Measurements from ENCODE around the gene MGAT4B. TPM values are rescaled to one million over a fixed set of nuclear protein-coding genes. Genes with fewer than 3 reads are reported as not detected.
A peak's percentile ranks its signal among the peaks of the same experiment; 100 is the strongest.

Gene MGAT4B
- total RNA-seq, 2 experiments from 2014 or later: 85.9 to 103 TPM

DNA sequence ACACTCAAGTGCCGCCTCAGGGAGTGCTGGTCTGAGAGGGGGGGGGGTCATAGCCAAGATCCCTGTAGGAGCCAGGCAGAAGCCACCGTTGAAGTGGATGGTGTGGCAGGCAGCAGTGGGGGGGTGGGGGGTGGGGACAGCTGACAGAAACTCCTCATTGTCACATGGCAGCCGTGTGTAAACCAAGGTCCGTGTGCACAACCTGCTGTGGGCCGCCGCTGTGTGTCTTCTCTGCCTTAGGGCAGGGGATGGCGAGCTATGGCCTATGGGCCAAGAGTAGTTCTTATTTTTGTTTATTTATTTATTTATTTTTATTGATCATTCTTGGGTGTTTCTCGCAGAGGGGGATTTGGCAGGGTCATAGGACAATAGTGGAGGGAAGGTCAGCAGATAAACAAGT, 27.5 kb upstream of the MGAT4B start:
- ATAC-seq (no peak), DNase-seq (no peak)
- ChIA-PET CTCF (no interaction called here), POLR2A (no interaction called here)
- Mint-ChIP-seq H3K36me3 (ENCODE audit: low read depth) (peaks cover 61% of the 10 kb centered on the region), H3K9me3 (ENCODE audit: insufficient read depth) (no peaks in the 10 kb centered on the region), H3K27ac (no peak overlapping the region), H3K4me1 (ENCODE audit: low read depth) (peaks cover 19% of the 10 kb centered on the region), H3K27me3 (ENCODE audit: low read depth) (no peaks in the 10 kb centered on the region), H3K4me3 (no peak overlapping the region)

DNA sequence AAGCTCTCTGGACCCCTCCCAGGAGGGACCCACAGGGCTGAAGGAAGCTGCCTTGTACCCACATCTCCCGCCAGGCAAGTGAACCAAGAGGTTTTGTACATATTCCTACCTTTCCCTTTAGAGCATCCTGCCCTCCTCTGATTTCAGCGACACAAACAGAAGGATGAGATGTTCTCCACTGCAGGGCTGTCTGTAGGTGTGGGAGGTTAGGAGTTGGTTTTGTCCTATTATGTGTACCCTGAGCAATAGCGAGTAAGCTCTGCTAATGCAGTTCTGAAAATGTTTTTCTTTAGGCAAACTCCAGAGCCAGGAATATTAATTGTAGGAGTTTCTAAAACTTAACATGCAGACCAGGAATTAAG, 27.0 kb upstream of the MGAT4B start:
- no peaks in the 10 kb centered on the region for H3K27me3 Mint-ChIP-seq (ENCODE audit: low read depth)
- no peak overlapping the region for H3K27ac Mint-ChIP-seq
- ChIA-PET CTCF (no interaction called here), POLR2A (no interaction called here)
- H3K9me3 Mint-ChIP-seq (ENCODE audit: insufficient read depth): no peaks in the 10 kb centered on the region
- H3K4me1 Mint-ChIP-seq (ENCODE audit: low read depth): peaks cover 19% of the 10 kb centered on the region
- no peak for ATAC-seq
- peaks cover 65% of the 10 kb centered on the region for H3K36me3 Mint-ChIP-seq (ENCODE audit: low read depth)
- H3K4me3 Mint-ChIP-seq: no peak overlapping the region
- DNase-seq: no peak

DNA sequence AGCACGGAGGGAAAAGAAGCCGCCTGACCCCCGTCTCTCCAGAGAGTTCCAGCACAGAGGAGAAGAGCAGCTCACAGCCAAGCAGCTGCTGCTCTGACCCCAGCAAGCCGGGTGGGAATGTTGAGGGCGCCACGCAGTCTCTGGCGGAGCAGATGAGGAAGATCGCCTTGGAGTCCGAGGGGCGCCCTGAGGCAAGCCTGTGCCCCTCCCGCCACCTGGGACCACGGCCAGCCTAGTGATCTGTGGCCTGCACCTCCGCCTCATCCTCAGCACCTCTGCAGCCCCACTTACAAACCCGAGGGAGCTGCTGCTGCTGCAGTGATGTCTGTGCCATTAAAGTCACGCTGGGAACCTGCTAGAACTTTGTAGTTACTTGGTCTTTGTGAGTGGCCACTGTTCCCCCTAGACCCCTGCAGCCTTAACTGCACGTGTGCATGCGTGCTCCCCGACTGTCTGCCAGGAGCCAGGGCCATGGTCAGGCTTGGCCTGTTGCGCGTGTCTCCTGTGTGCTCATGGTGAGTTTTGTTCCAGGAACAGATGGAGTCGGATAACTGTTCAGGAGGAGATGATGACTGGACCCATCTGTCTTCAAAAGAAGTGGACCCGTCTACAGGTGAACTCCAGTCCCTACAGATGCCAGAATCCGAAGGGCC, 26.5 kb upstream of the MGAT4B start:
- POLR2A ChIA-PET: interaction anchor here (1.2 to 1.7 kb wide), 2 partner anchors 9 to 11 kb away, joined by 3 to 9 read pairs; no protein-coding TSS in a partner anchor
- Mint-ChIP-seq H3K4me3 (no peak overlapping the region), H3K27ac (no peak overlapping the region), H3K27me3 (ENCODE audit: low read depth) (no peaks in the 10 kb centered on the region), H3K36me3 (ENCODE audit: low read depth) (peaks cover 68% of the 10 kb centered on the region), H3K9me3 (ENCODE audit: insufficient read depth) (no peaks in the 10 kb centered on the region), H3K4me1 (ENCODE audit: low read depth) (peaks cover 19% of the 10 kb centered on the region)
- CTCF ChIA-PET: interaction anchor here (0.9 to 1.1 kb wide), 2 partner anchors 11 to 31 kb away, joined by 3 to 4 read pairs; no protein-coding TSS in a partner anchor
- DNase-seq (no peak), ATAC-seq (no peak)

DNA sequence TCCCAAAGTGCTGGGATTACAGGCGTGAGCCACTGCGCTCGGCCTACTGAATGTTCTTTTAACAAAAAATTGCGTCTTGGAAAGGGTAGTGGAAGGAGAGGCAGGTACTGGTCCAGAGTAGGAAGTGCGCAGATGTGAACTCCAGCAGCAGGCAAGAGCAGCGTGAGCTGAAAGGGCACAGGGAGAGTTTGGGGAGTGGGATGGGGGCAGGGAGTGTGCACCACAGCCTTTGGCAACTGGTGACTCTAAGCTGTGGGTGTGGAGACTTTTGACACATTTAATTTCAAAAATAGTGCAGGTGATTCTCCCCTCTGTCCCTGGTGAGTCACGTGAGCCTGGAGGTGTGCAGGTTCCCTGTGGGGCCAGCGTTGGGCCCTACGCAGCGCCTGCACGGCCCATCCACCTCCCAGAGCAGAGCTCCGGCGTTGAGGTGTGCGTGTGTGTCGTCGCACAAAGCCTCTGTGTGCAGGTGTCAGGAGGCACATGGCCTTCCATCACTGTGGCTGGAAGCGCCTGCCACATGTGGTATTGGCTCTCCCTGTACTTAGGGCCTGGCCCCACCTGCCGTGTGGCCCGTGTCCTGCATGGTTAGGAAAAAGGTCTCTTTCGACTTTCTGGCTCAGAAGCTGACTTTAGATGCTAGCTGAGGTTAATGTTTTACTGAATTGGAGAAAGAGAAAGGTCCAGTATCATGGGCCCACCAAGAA, 25.5 kb upstream of the MGAT4B start:
- Mint-ChIP-seq H3K36me3 (ENCODE audit: low read depth) (peaks cover 71% of the 10 kb centered on the region), H3K9me3 (ENCODE audit: insufficient read depth) (no peaks in the 10 kb centered on the region), H3K4me1 (ENCODE audit: low read depth) (peaks cover 25% of the 10 kb centered on the region), H3K4me3 (no peak overlapping the region), H3K27me3 (ENCODE audit: low read depth) (no peaks in the 10 kb centered on the region), H3K27ac (no peak overlapping the region)
- CTCF ChIA-PET: interaction anchor here (0.9 to 1.1 kb wide), 2 partner anchors 10 to 30 kb away, joined by 3 to 4 read pairs; no protein-coding TSS in a partner anchor
- POLR2A ChIA-PET: interaction anchor here (1.2 to 1.7 kb wide), 2 partner anchors 10 kb away, joined by 3 to 9 read pairs; no protein-coding TSS in a partner anchor
- ATAC-seq: no peak
- no peak for DNase-seq

DNA sequence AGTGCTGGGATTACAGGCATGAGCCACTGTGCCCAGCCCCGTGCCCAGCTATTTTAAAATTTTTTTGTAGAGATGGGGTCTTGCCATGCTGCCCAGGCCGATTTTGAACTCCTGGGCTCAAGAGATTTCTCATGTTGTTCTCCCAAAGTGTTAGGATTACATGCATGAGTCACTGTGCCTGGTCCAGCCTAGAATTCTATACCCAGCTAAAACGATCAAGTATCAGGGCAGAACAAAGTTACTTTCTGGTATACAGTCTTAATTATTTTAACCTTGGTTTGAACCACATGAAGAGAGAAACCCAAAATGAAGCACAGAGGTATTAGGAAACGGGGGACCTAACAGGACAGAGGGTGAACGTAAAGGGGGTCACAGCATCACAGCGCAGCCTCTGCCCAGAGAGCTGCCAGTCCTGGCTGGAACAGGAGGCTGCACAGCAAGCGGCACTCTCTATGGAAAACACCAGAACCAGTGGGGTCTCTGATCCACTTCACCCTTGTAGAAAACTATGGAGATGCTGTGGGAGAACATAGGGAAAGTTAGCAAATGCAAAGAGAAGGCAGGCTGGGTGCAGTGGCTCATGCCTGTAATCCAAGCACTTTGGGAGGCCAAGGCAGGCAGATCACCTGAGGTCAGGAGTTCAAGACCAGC, 24.3 kb upstream of the MGAT4B start:
- ChIA-PET CTCF (interaction anchor here (1.7 kb wide), 1 partner anchor 29 kb away, joined by 8 read pairs; no protein-coding TSS in a partner anchor), POLR2A (interaction anchor here (0.9 to 1.4 kb wide), 2 partner anchors 9 to 20 kb away, joined by 3 to 4 read pairs; no protein-coding TSS in a partner anchor)
- ATAC-seq (no peak), DNase-seq (no peak)
- no peaks in the 10 kb centered on the region for H3K27me3 Mint-ChIP-seq (ENCODE audit: low read depth)
- no peaks in the 10 kb centered on the region for H3K9me3 Mint-ChIP-seq (ENCODE audit: insufficient read depth)
- H3K4me3 Mint-ChIP-seq: no peak overlapping the region
- peak overlapping the region; percentile 39 for H3K27ac Mint-ChIP-seq
- H3K36me3 Mint-ChIP-seq (ENCODE audit: low read depth): peaks cover 69% of the 10 kb centered on the region
- H3K4me1 Mint-ChIP-seq (ENCODE audit: low read depth): peaks cover 15% of the 10 kb centered on the region

DNA sequence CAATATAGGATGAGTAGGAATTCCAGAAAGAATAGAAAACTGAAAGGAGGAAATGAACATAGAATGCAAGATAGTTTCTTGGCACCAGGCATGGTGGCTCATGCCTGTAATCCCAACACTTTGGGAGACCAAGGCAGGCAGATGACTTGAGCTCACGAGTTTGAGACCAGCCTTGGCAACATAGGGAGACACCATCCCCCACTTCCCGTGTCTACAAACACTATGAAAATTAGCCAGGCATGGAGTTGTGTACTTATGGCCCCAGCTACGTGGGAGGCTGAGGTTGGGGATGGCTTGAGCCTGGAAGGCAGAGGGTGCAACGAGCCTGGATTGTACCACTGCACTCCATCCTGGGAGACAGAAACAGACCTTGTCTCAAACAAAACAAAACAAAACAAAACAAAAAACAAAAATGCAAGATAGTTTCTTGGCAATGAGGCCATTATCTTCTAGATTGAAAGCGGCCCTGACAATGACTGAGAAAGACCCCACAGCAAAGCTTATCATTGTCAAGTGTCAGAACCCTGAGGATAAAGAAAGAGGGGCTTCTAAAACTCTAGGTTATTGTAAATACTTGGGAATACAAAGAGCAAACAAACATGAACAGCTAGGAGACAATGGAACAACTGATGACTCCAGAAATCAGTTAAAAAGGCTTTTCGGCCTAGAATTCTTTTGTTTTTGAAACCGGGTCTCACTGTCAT, 23.2 kb upstream of the MGAT4B start:
- Mint-ChIP-seq H3K36me3 (ENCODE audit: low read depth) (peaks cover 71% of the 10 kb centered on the region), H3K27me3 (ENCODE audit: low read depth) (no peaks in the 10 kb centered on the region), H3K4me1 (ENCODE audit: low read depth) (peaks cover 10% of the 10 kb centered on the region), H3K4me3 (no peak overlapping the region), H3K27ac (no peak overlapping the region), H3K9me3 (ENCODE audit: insufficient read depth) (no peaks in the 10 kb centered on the region)
- no peak for ATAC-seq
- ChIA-PET POLR2A (interaction anchor here (1.4 kb wide), 1 partner anchor 19 kb away, joined by 3 read pairs; no protein-coding TSS in a partner anchor), CTCF (interaction anchor here (1.7 kb wide), 1 partner anchor 28 kb away, joined by 8 read pairs; no protein-coding TSS in a partner anchor)
- no peak for DNase-seq

DNA sequence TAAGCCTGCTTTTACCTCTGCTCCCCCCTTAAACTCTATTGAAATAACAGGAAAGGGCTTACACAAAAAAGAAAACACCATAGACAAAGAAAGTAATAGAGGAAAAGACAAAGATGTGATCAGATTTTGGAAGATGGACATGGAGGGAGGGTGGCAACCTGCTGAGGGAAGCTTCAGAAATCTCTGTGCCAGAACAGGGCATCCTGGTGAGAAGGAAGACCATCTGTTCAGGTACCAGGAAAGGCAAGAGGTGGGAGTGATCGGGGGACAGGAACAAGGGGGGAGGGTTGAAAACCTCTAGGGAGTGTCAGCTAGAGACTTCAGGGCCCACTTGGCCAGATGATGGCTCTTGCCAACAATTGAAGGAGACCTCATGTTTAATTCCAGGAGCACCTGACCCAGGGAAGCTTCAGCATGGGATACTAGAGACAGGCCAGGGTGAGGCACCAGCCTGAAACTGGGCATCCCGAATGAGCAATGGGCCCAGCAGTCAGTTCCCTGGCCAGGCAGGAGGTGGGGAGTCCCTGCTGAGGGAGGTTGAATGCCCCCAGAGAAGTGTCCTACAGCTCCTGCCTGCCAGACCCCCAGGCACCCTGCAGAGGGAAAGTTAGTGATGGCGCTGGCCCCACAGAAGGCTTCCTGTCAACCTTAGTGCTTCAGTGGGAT, 22.2 kb upstream of the MGAT4B start:
- ChIA-PET POLR2A (no interaction called here), CTCF (interaction anchor here (1.7 kb wide), 1 partner anchor 27 kb away, joined by 8 read pairs; no protein-coding TSS in a partner anchor)
- ATAC-seq: no peak
- Mint-ChIP-seq H3K4me3 (no peak overlapping the region), H3K36me3 (ENCODE audit: low read depth) (peaks cover 78% of the 10 kb centered on the region), H3K27me3 (ENCODE audit: low read depth) (no peaks in the 10 kb centered on the region), H3K27ac (peak overlapping the region; percentile 29), H3K4me1 (ENCODE audit: low read depth) (peaks cover 17% of the 10 kb centered on the region), H3K9me3 (ENCODE audit: insufficient read depth) (no peaks in the 10 kb centered on the region)
- no peak for DNase-seq

DNA sequence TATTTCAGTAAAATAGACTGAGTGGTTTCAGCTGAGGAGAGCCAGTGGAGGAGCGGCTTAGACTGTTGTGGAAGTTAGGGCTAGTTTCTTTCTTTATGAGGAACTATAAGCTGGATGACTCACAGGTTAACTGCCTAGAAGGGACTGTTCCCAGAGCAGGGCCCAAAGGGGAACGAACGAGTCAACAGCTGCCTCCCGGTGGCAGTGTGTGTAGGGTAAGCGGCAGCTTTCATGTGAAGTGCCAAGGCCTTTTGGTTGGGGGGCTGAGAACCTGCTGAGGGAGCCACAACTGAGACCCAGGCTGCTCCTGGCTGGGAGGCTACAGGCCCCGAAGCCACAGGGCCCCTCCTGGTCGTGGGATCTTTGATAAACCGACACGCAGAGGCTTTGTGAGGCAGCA, 21.0 kb upstream of the MGAT4B start:
- H3K27ac Mint-ChIP-seq: no peak overlapping the region
- CTCF ChIA-PET: no interaction called here

DNA sequence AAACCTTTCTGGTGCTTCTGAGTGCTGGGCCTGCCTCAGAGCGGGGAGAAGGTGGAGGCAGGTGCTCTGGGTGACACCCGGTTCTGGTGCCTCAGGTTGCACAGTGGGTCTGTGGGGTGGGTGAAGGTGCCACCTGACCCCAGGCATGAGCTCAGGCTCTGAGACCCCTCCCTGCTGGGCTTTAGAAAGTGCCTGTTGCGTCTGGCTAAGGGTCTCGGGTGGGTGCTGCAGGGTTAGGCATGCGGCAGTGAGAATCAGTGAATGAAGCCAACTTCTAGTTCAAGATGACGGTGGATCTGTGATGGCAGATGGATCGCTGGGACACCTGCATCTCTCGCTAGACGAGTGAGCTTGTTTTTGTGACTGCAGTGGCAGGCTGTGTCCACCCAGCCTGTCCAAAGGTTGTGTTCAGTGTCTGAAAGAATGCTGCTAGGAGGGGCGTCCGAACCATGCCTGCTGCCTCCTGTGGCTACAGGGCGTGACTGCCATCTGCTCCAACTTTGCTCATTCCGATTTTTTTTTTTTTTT, 19.1 kb upstream of the MGAT4B start:
- Mint-ChIP-seq H3K36me3 (ENCODE audit: low read depth) (peaks cover 76% of the 10 kb centered on the region), H3K9me3 (ENCODE audit: insufficient read depth) (no peaks in the 10 kb centered on the region), H3K27ac (no peak overlapping the region), H3K27me3 (ENCODE audit: low read depth) (no peaks in the 10 kb centered on the region), H3K4me1 (ENCODE audit: low read depth) (peaks cover 36% of the 10 kb centered on the region), H3K4me3 (no peak overlapping the region)
- DNase-seq (no peak), ATAC-seq (no peak)
- ChIA-PET CTCF (interaction anchor here (0.9 kb wide), 1 partner anchor 31 kb away, joined by 3 read pairs; no protein-coding TSS in a partner anchor), POLR2A (no interaction called here)

More for the DNA sequence above, 21.0 kb upstream of the MGAT4B start:
- Mint-ChIP-seq H3K9me3 (ENCODE audit: insufficient read depth) (no peaks in the 10 kb centered on the region), H3K4me1 (ENCODE audit: low read depth) (peaks cover 25% of the 10 kb centered on the region), H3K36me3 (ENCODE audit: low read depth) (peaks cover 80% of the 10 kb centered on the region), H3K27me3 (ENCODE audit: low read depth) (no peaks in the 10 kb centered on the region), H3K4me3 (no peak overlapping the region)
- no peak for ATAC-seq
- DNase-seq: no peak
- POLR2A ChIA-PET: no interaction called here

DNA sequence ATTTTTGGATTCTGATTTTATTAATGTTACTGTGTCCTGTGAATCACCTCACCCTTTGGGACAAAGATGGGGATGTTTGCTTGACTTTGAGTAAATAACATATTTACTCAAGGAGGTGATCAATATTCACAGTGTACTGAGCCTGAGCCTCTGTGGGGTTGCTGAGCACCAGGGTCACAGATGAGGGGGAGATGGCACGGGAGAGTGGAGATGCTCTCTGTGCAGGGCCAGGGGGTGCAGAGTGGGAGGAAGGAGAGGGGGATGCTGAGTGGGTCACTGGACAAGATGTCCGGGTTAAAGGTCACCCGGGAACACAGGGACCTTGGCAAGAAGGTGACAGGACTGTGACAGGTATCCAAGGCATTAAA, 18.1 kb upstream of the MGAT4B start:
- Mint-ChIP-seq H3K27ac (peak overlapping the region; percentile 55), H3K9me3 (ENCODE audit: insufficient read depth) (no peaks in the 10 kb centered on the region), H3K36me3 (ENCODE audit: low read depth) (peaks cover 67% of the 10 kb centered on the region), H3K4me3 (no peak overlapping the region), H3K4me1 (ENCODE audit: low read depth) (peaks cover 44% of the 10 kb centered on the region), H3K27me3 (ENCODE audit: low read depth) (no peaks in the 10 kb centered on the region)
- ChIA-PET POLR2A (no interaction called here), CTCF (no interaction called here)
- DNase-seq: no peak
- ATAC-seq: no peak

Data from activated CD8-positive, alpha-beta T cell treated with anti-CD3 and anti-CD28 coated beads, Interleukin-2, amount 10 ng/mL, durations not matched to agents 7 days and 5 days (primary cell).